GM21619 (cell line): ENCODE results near the gene TKT.
"Not testable (repeated sequence)": the region's sequence is repeated elsewhere in the genome, so short reads cannot be mapped to it uniquely, and the experiment has no call there.

Experiments
- ATAC-seq: cut with Tn5 transposase; IDR thresholded peaks from one replicate; pipeline ENCODE4 v1.9.1; 2021; ENCODE audit not compliant: unreplicated experiment

The TKT gene, protein sequence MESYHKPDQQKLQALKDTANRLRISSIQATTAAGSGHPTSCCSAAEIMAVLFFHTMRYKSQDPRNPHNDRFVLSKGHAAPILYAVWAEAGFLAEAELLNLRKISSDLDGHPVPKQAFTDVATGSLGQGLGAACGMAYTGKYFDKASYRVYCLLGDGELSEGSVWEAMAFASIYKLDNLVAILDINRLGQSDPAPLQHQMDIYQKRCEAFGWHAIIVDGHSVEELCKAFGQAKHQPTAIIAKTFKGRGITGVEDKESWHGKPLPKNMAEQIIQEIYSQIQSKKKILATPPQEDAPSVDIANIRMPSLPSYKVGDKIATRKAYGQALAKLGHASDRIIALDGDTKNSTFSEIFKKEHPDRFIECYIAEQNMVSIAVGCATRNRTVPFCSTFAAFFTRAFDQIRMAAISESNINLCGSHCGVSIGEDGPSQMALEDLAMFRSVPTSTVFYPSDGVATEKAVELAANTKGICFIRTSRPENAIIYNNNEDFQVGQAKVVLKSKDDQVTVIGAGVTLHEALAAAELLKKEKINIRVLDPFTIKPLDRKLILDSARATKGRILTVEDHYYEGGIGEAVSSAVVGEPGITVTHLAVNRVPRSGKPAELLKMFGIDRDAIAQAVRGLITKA

DNA sequence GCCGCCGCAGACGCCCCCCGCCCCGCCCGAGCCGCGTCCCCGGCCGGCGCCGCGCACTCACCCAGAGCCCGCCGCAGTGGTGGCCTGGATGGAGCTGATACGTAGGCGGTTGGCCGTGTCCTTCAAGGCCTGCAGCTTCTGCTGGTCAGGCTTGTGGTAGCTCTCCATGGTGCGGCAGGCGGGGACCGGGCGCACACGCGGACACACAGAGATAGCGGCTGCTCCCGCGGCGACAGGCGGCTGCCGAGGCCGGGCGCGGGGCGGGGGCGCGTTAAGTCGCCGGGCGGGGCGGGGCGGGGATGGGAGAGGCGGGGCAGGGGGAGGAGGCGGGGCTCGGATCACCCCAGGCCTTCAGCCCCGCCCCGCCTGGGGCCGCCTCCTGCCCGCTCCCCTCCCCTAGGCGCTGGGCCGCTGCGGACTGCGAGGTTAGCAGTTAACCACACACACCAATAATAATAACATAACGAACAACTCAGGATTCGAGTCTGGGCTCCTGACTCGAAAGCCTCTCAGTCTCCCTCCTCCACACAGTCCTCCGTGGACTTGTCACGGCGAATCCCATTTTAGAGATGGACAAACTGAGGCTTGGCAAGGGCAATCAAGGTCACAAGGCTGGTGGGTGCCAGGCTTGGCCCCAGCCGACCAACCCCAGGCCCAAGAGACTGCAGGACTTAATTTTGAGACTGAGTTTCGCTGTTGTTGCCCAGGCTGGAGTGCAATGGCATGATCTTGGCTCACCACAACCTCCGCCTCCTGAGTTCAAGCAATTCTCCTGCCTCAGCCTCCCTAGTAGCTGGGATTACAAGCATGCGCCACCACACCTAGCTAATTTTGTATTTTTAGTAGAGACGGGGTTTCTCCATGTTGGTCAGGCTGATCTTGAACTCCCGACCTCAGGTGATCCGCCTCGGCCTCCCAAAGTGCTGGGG lies at the start of gene TKT:
Gene TKT, minus strand, starts transcription at position 248 of the 929 bp plus-strand sequence. Its CDS starts 80 bp downstream, at position 168.
- peak; percentile 48 for ATAC-seq

DNA sequence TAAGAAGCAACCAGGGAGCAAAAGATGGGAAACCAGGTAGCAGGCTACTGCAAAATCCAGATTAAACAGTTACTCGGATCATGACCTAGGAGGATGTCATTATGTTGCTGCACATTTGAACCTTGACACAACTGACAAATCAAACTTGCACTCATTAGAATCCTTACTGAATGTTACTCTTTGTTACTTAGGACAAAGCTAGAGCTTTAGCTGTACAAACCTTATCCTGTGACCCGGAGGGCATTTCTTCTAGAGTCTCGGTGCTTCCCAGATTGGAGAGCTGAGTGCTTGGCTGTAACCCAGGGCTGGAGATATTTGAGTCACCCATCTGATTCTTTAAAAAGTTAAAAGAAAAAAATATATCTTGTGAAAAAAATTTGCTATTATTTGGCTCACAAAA lies 48.1 kb upstream of the TKT start:
- no peak for ATAC-seq

DNA sequence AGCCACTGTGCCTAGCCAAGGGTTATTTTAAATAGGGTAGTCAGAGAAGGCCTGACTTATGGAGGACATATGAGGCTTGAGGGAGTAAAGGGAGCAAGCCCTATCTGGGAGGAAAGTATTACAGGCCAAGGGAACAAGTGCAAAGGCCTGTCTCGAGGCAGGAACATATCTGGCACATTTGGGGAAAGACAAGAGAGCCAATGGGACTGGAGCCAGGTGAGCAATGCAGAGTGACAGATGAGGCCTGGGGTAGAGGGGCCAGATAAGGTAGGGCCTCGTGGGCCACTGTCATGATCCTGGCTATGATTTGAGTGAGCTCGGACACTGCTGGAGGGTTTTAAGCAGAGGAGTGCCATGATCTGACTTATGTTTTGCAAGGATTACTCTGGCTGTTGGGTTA lies 47.7 kb upstream of the TKT start:
- no peak for ATAC-seq

DNA sequence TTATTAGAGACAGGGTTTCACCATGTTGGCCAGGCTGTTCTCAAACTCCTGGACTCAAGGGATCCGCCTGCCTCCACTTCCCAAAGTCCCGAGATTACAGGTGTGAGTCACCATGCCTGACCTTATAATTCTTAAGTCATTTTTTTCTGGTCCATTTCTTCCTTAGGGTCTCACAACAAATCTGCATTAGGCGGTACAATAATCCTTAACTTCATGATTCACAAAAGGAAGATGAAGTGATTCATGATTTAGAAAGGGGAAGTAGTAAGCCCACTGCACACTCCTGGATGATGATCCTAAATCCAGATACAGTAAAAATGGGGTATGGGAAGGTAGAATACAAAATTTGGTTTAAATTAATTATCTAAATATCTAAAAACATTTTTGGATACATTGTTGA lies 45.0 kb upstream of the TKT start:
- no peak for ATAC-seq

DNA sequence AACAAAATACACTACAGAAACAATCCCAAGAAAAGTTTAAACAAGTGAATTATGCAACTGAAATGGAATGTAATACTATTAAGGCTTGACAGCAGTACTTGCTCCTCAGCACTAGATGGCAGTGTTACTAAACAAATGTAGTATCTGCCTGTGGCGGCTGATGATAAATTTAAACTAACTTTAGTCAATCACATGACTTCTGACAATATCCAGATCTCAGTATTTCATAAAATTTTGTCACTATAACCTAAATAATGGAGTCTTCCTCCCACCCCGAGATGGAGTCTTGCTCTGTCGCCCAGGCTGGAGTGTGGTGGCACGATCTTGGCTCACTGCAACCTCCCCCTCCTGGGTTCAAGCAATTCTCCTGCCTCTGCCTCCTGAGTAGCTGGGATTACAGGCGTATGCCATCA lies 43.8 kb upstream of the TKT start:
- ATAC-seq = peak; percentile 61

DNA sequence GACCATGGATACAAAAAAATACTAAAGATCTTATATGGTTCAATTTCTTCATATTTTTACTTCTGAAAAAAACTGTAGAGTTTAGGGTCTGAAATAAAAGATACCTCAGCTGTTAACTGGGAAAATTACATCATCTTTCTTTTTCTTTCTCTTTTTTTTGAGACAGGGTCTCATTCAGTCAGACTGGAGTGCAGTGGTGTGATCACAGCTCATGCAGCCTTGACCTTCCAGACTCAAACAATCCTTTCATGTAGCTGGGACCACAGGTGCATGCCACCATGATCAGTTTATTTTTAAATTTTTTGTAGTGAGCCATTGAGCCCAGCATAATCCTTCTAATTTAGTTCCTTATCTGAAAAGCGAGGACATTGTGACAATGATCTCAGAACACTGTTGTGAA lies 39.6 kb upstream of the TKT start:
- ATAC-seq = no peak

DNA sequence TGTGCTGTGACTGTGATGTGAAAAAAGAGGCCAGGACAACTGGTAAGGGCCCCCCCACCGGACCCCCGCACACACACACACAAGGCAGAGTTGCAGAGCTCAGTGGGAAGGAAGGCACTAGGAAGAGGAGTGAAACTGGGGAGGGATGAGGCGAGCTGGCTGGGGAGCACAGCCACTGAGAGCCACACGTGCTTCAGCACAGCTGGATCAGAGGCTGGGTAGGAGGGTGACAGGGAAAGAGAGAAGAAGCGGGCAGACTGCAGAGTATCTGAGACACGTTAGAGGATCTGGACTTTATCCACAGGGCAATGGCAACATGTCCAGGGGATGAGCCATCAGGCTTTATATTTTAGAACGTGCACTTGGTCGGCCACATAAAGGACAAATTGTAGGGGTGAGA lies 38.0 kb upstream of the TKT start:
- no peak for ATAC-seq

DNA sequence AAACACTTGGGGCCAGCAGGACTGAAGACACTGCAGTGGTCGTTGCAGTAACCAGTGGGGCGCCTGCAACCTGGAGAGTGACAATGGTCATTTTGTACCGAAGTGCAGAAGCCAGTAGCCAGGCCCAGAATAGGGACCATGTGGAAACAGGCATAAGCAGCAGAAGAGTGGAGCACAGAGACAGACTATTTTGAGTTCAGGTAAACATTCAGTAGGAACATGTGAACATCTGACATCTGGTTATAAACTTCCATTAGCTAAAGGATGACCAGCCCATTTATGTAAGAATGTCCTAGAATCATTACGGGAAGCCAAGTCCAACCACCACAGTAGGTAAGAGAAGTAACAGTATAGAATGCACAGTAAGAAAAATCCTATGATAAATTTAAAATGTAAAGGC lies 32.4 kb upstream of the TKT start:
- no peak for ATAC-seq

DNA sequence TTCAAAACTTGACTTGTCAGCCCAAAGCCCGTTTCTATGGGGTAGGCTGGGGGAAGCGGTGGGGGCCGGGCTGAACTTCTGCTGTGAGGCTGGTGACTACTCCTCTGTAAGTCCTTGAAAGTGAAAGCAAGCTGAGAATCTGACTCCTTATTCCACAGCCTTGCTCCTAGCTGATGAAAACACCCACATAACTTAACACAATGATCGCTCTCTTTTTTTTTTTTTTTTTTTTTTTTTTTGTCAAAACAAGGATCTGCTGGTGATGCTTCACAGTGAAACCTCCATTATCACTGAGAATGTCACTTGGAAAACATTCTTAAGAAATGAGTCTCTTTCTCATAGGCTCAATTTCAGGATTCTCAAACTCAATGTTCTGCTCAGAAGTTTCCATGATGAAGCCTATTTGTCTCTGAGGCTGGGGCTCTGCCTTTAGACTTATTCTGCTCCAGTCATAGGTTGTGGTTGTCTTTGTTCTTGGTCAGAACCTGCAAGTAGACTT lies 31.4 kb upstream of the TKT start:
- no peak for ATAC-seq

DNA sequence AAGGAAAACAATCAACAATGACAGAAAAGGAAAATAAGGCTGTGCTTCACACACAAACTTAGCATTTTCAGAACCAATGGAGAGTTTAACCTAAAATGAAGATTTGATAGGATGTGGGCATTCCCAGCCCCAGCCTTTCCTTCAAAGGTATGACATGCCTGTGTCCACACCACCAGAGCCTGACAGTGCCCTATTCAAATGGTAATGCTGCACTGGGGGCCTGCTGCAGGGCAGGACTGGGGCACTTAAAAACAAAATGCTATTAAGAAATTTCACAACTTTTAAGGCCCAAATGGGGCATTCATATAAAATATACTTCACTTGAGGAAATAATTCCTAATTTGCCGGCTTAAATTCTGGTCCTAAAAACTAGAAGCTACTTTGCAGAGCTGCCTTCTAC lies 30.9 kb upstream of the TKT start:
- ATAC-seq = no peak

DNA sequence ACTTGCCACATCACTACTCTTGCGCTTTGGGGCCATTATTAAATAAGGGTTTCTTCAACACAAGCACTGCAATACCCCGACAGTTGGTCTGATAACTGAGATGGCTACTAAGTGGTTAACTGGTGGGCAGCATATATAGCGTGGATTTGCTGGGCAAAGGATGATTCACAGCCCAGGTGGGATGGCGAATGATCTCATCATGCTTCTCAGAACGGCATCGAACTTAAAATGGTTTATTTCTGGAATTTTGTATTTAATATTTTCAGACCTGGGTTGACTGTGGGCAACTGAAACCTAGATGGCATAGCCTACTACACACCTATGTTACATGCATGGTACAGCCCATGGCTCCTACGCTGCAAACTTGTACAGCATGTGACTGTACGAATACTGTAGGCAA lies 26.8 kb upstream of the TKT start:
- ATAC-seq = no peak

DNA sequence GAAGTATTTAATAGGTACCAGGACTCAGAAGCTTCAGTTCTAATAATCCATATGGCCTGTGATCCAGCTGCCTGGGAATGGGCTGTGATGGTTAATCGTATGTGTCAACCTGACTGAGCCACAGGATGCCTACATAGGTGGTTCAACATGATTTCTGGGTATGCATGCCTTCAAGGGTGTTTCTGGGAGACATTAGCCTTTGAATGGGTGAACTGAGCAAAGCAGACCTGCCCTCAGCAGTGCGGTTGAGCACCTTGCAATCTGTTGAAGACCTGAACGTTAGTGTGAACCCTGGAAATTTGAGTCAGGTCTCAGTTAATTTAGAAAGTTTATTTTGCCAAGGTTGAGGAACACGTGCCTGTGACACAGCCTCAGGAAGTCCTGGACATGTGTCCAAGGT lies 22.8 kb upstream of the TKT start:
- ATAC-seq = no peak

DNA sequence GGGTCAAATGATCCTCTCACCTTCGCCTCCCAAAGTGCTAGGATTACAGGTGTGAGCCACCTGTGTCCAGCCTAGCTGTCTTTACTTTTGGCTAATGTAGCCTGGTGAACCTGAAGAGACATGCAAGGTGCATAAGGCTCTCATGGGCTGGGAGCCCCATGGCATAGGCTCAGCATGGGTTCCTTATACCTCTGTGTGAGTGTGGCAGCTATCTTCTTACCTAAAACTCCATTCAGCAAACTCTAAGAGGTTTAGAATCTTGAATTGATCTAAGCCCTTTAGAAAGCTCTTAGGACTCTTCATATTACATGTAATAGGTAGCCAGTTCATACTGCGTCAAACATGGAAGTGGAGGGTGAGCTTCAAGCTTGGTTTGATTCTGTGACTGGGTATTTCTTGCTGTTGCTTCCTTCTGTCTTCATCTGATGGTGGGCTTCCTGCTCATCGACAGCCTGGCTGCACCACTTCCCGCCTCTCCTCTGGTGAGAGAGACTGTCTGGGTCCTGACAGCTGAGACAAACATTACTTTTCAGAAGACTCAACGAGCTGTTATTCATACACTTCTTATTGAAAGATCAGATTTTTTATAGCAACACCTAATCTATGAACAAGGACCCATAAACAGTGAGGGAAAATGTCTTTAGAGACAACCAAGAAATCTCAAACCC lies 19.2 kb upstream of the TKT start:
- ATAC-seq = no peak

DNA sequence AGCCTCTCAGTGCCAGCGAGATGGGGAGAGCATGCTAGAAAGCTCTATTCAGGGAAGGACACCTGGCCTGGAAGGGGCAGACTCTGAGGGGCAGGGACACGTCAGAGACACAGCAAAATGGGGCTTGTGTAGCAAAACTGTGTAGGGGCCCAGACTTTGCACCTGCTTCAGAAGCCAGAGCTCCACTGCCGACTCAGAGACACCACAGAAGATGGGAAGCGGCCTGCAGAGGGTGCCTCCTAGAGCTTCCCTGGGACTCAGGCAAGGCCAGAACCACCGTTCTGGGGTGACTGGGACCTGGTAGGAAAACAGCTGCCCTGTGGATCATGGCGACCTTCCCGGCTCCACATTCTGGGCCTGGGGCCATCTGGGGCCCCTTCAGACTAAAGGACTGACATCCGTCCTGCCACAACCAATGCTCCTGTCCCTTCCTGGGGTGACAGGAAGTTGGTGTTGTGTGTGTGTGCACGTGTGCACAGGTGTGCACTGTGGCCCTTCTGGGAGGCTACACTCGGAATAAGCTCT lies 17.4 kb upstream of the TKT start:
- ATAC-seq = no peak

DNA sequence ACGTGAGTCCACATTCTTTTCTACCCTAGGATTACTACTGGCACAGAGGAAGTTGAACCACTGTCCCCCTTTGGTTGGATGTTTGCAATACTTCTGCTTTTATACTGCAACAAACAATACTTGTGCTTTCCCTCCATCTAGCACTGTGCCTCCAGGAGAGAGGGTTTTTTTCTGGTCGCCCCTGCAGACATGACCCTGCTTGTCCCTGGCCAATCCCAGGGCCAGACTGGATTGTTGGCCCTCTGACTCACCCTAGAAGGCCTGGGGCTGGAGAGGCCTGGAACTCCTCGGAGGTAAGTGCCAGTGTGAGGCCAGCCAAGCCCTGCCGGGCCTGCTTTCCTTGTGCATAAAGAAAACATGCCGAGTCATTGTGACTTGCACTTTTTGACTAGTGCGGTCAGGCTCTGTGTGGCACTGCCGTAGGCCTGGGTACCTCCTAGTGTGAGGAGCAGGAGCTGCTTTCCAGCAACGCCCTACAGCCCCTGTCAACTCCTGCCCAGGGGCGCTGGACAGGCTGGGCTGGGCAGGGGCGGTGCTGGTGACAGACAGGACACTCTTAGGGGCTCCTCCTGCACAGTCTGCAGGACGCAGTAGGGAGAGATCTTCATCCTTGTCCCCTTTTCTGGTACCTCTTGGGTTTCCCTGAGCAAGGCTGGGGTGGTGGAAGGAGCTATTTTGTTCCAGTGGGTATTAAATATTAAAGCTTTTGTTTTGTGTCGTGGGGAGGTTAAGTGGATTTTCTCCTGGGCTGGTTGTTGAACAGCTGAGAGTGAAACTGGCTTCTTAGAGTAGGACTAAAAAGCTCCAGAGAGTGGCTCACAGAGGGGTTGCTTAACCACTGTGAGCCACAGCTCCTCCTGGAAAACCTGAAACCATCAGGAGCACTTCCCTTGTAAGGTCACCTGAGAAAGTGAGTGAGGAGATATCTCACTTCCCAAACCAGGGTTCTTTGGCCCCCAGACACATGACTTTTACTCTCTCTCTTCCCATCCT lies 14.4 kb upstream of the TKT start:
- ATAC-seq = peak; percentile 79

DNA sequence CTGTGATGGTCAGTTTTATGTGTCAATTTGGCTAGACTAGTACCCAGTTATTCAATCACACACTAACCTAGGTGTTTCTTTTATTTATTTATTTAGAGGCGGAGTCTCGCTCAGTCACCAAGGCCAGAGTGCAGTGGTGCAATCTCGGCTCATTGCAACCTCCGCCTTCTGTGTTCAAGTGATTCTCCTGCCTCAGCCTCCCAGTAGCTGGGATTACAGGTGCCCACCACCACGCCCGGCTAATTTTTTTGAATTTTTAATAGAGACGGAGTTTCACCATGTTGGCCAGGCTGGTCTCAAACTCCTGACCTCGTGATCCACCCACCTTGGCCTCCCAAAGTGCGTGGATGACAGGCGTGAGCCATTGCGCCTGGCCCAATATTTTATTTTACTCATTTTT lies 13.4 kb upstream of the TKT start:
- not testable (repeated sequence) for ATAC-seq

DNA sequence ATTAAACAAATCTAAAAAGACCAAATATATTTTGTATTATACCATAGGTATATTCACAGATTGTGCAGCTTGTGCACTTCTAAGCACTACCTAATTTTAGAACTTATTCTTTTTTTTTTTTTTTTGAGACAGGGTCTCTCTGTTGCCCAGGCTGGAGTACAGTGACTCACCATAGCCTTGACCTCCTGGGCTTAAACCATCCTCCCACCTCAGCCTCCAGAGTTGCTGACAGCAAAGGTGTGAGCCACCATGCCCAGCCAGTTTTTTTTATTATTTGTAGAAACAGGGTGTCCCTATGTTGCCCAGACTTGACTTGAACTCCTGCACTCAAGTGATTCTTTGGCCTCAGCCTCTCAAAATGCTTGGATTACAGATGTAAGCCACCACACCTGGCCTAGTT lies 11.9 kb upstream of the TKT start:
- no peak for ATAC-seq

DNA sequence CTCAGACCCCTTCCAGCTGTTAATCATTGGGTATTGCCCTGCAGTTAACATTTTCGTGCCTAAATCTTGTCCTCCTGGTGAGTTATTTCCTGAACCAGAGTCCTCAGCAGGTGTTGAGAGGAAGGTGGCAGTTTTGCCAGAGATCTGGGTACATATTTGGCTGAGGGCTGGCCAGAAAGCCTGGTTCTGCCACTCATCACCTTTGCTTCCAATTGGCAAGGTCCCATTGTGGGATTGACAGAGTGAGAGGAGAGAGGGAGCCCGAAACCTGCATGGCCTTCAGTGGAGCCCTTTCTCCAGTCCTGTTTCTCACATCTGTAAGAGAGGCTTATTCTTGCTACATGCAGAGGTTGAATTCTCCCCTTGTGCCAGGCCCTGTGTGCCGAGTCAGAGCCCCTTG lies 8.9 kb upstream of the TKT start:
- ATAC-seq = no peak

DNA sequence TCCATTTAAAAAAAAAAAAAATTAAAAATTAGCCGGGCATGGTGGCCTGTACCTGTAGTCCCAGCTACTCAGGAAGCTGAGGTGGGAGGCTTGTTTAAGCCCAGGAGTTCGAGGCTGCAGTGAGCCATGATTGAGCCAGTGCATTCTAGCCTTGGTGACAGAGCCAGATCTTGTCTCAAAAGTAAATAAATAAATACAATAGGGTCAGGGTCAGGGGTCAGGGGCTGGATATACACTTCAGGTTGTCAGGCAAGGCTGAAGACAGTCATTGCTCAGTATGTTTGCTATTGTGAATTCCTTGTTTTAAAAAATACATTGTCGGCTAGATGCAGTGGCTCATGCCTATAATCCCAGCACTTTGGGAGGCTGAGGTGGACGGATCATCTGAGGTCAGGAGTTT lies 8.1 kb upstream of the TKT start:
- no peak for ATAC-seq

DNA sequence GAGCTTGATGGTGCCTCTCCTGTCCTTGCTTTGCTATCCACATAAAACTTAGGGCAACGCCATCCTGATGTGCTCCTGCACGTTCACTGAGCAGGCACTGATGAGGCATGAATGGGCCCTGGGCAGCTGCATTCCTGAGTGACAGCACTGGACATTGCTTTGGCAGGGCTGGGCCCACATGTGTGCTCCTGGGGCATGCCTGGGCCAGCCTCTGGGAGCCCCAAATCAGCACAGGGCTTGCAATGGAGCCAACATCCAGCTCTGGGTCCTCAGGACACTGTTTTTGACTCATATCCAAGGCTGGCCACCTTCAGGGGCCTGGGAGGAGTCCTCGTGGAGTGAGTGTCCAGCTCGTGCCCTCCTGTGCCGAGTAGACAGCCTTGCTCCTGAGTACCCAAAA lies 5.9 kb upstream of the TKT start:
- ATAC-seq = no peak
